Naive B cell (primary cell): ENCODE data around the gene HCFC1. TPM values are rescaled to one million over a fixed set of nuclear protein-coding genes. Genes with fewer than 3 reads are reported as not detected.
A peak's percentile ranks its signal among the peaks of the same experiment; 100 is the strongest.

Experiments
- ATAC-seq, 2 donors: fragments of 150-1000 bp; cut with Tn5 transposase; 2 replicates each; pipeline ENCODE4 v1.10.0; 2021; ENCODE audit warnings: low read depth in 2 of 2, mild to moderate bottlenecking in 2 of 2, moderate library complexity in 2 of 2
- DNase-seq: peaks from one replicate; pipeline ENCODE4 v3.0.0; 2022
- H3K27ac Mint-ChIP-seq, 6 donors: one replicate each; pipeline ENCODE4 v1.8.0; 2020 to 2022; ENCODE audit warnings: mild to moderate bottlenecking in 6 of 6, mixed read lengths in 6 of 6, moderate library complexity in 5 of 6, inconsistent platforms in 2 of 6
- H3K27me3 Mint-ChIP-seq, 3 donors: one replicate each; pipeline ENCODE4 v1.8.0; 2021 to 2022; ENCODE audit warnings: mixed read lengths in 3 of 3, mild to moderate bottlenecking in 1 of 3
- H3K36me3 Mint-ChIP-seq, 2 donors: one replicate each; pipeline ENCODE4 v1.8.0; 2020 to 2022; ENCODE audit warnings: mixed read lengths in 2 of 2, inconsistent platforms in 1 of 2, mild to moderate bottlenecking in 1 of 2
- H3K4me1 Mint-ChIP-seq, 3 donors: one replicate each; pipeline ENCODE4 v1.8.0; 2020 to 2022; ENCODE audit warnings: mixed read lengths in 3 of 3, inconsistent platforms in 1 of 3, mild to moderate bottlenecking in 1 of 3, moderate library complexity in 1 of 3
- H3K4me3 Mint-ChIP-seq, 8 donors: one replicate each; pipeline ENCODE4 v1.8.0; 2020 to 2022; ENCODE audit warnings: mild to moderate bottlenecking in 8 of 8, mixed read lengths in 8 of 8, moderate library complexity in 8 of 8, inconsistent platforms in 2 of 8
- H3K9me3 Mint-ChIP-seq, 7 donors: one replicate each; pipeline ENCODE4 v1.8.0; 2020 to 2022; ENCODE audit warnings: mixed read lengths in 7 of 7, mild to moderate bottlenecking in 5 of 7, inconsistent platforms in 2 of 7, moderate library complexity in 1 of 7
- polyA plus RNA-seq, 6 donors: library from polyadenylated mRNA; unstranded; fragments of 300-500 nt; fragmentation: Illumina TruSeq; gene quantifications; one replicate each; pipeline ENCODE4 v1.2.3, GENCODE V29; 2021; ENCODE audit warnings: low read depth in 6 of 6

The HCFC1 gene
- polyA plus RNA-seq, 6 donors from 2014 or later: 0.22 to 14.0 (median 5.8) TPM

DNA sequence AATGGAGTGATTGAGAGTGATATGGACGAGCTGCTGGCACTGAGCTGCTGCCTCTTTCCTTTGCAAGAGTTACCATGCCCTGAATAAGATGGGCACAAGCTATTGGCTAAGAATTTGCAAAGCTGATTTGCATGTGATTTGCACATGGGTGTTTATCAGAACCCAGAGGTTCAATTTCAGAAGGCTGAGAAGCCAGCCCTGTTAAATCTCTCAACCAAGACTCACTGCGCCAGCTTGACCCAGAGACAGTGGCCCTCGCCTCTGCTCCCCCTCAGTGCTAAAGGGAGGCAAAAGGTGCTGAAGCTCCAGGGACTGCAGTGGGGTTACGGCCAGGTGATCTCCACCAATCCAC is 46.3 kb downstream of the HCFC1 start:
- no peaks in the 10 kb centered on the region for H3K36me3 Mint-ChIP-seq
- H3K4me3 Mint-ChIP-seq: peak overlapping the region; percentile 87 to 97 (median 94)
- ATAC-seq (no peak), DNase-seq (peak; percentile 49)
- no peaks in the 10 kb centered on the region for H3K9me3 Mint-ChIP-seq
- H3K27ac Mint-ChIP-seq: peak overlapping the region; percentile 91 to 99 (median 98)
- H3K27me3 Mint-ChIP-seq: no peaks in the 10 kb centered on the region
- H3K4me1 Mint-ChIP-seq: peaks cover 45 to 62% (median 49%) of the 10 kb centered on the region in 3 donors

DNA sequence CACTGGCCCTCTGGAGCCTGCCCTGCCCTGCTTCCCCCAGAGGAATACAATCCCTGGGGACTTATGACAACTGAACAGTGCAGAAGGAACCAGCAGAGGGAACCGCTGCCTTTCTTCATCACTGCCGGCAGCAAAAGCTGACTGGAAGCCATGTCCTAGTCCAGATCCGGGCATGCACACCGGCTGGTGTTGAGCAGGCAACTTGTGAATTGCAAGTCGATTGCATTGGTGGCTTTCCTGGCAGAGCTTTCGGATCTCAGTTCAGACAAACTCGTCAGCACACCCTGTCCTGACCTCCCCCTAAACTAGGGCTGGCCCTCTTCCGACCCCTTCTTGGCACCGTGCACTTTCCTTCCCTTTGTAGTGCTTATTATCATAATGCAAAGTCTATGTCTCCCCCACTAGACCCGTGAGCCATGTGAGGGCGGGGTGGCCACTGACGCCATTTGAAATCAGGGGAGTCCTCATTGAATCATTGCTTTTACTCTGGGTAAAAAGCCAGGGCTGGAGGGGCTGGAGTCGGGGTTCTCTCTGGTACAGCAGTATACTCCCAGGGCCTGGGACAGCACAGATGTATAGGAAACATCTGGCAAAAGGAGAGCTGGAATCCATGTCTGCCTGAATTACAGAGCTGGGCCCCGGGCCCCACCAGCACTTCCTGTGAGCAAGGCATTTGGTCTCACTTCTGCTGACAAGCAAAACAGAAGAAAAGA is 47.3 kb downstream of the HCFC1 start:
- Mint-ChIP-seq H3K9me3 (no peaks in the 10 kb centered on the region), H3K4me1 (peaks cover 48 to 62% (median 49%) of the 10 kb centered on the region in 3 donors), H3K27me3 (no peaks in the 10 kb centered on the region), H3K4me3 (peak overlapping the region; percentile 87 to 97 (median 94)), H3K27ac (peak overlapping the region; percentile 59 to 99 (median 98)), H3K36me3 (no peaks in the 10 kb centered on the region)
- ATAC-seq: no peak
- DNase-seq: peak; percentile 63

DNA sequence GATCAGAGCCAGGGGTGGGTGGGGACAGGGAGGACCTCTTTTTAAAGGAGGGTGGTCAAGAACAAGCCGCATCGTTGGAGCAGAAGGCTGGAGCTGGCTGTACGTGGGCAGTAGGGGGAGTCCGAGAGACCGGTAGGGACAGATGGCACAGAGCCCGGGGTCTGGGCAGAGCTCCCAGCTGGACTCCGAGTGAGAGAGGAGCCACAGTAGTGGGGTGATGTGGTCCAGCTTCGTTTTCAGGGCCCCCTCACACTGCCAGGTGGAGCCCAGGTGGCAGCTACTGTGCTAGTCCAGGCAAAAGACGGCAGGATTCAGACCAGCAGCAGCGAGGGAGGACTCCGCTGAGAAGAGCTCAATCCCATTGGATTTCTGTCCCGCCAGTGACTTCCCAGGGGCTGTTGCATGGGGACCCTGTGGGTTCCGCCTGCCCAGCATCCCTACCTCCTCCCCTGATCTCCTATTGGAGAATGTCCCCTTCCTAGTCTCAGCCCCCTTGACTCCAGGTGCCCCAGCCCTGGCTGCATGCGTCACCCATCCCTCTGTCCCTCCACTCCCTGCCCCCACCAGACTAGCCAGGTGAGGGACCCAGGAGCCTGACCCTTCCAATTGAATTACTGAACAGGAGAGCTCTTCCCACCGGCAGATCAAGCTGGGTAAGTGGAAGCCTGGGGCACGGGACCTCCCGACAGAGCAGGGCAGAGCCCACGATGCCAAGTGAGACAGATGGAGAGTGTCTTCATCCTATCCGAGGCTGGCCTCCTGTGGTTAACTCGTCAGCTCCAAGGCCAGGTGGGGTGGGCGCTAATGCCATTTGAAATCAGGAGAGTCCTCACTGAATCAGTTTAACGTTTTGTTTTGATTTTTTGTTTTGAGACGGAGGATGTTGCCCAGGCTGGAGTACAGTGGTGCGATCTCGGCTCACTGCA is 48.4 kb downstream of the HCFC1 start:
- Mint-ChIP-seq H3K4me1 (peaks cover 39 to 51% (median 44%) of the 10 kb centered on the region in 3 donors), H3K27ac (peak overlapping the region in 5 of 6 donors; percentile 54 to 99 (median 89)), H3K27me3 (no peaks in the 10 kb centered on the region), H3K9me3 (no peaks in the 10 kb centered on the region), H3K4me3 (peak overlapping the region; percentile 87 to 97 (median 94)), H3K36me3 (no peaks in the 10 kb centered on the region)
- ATAC-seq (no peak), DNase-seq (no peak)

DNA sequence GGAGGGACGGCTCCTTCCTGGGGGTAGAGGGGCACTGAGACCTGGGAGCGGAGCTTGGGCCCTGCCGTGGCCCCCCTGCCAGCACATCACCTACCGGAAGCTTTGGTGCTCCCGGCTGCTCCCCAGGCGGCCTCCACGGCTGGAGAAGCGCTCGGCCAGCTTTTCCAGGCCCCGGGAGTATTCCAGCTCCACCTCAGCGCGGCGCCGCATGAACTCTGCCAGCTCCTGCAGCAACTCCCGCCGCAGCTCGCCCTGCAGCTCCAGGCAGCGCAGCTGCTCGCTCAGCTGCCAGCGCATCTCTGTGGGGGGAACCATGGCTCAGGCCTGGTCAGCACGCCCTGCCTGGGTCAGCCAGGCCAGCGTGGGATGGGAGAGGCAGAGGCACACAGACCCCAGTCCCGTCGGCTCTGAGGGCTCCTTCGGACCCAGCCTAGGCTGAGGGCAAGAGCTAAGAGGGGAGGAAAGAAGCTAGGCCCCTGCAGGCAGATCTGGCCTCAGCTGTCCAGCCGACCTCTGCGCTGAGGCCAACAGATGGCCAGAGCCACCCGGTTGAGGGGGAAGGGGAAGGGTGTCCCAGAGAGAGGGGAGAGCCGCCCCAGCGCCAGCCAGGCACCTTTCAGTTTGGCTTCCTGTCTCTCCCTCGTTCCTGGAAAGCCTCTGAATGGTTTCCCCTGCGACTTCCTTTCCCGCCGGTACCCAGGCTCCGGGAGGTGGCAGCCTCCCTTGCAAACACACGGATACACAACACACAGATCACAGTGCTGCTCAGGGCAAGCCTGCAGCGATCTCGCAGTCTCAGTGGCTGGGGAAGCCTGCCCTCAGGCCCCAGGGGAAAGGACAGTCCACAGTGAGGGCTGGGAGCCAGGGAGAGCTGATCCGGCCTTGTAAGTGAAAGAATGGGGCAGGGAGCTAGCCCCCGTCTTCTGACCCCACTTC is 49.8 kb downstream of the HCFC1 start:
- Mint-ChIP-seq H3K4me3 (peak overlapping the region in 3 of 8 donors; percentile 47 to 94 (median 49)), H3K27me3 (no peaks in the 10 kb centered on the region), H3K9me3 (no peaks in the 10 kb centered on the region), H3K4me1 (peaks cover 35 to 41% (median 40%) of the 10 kb centered on the region in 3 donors), H3K27ac (peak overlapping the region in 3 of 6 donors; percentile 82 to 99 (median 99)), H3K36me3 (no peaks in the 10 kb centered on the region)
- DNase-seq (no peak), ATAC-seq (no peak)

DNA sequence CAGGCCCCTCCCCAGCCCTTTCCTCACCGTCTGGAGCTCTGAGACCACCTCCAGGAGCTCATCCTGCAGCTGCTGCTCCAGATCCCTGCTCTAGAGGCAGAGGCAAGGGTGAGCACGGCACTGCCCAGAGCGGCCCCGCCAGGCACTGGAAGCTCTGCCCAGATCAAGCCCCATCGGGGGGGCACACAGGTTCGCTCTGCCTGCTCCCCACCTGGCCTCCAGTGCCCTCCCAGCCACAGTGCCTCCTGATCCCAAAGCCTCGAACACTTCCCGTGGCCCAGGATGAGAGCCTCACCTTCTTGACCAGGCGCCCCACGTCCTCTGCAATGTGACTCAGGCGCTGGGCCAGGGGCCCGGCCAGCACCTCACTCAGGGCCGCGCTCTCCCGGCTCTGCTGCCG is 50.5 kb downstream of the HCFC1 start:
- H3K27ac Mint-ChIP-seq: no peak overlapping the region
- peaks cover 6 to 7% of the 10 kb centered on the region in 2 donors for H3K36me3 Mint-ChIP-seq
- DNase-seq: no peak
- no peak overlapping the region for H3K4me3 Mint-ChIP-seq
- no peaks in the 10 kb centered on the region for H3K27me3 Mint-ChIP-seq
- no peaks in the 10 kb centered on the region for H3K9me3 Mint-ChIP-seq
- no peak for ATAC-seq
- H3K4me1 Mint-ChIP-seq: peaks cover 36 to 42% (median 40%) of the 10 kb centered on the region in 3 donors

DNA sequence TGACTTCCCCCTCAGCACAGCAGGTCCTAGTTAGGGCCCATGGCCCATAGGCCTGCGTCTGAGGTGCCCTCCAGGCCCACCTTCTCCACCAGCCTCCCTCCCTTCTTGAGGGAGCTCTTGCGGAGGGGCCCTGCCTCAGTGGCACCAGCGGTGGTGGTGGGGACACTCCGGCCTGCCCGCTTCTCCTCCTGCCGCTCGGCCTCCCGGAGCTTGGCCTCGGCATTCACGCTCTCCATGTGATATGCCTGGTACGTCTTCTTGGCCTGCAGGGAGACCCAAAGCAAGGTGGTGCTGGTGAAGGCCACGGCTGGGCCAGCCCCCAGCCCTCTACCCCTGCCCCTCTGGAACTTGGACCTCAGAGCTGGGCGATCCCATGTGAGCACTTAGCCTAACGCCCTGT is 51.1 kb downstream of the HCFC1 start:
- Mint-ChIP-seq H3K4me1 (peaks cover 37 to 40% (median 40%) of the 10 kb centered on the region in 3 donors), H3K36me3 (peaks cover 8 to 10% of the 10 kb centered on the region in 2 donors), H3K4me3 (no peak overlapping the region), H3K27ac (no peak overlapping the region), H3K9me3 (no peaks in the 10 kb centered on the region), H3K27me3 (no peaks in the 10 kb centered on the region)
- no peak for DNase-seq
- no peak for ATAC-seq

DNA sequence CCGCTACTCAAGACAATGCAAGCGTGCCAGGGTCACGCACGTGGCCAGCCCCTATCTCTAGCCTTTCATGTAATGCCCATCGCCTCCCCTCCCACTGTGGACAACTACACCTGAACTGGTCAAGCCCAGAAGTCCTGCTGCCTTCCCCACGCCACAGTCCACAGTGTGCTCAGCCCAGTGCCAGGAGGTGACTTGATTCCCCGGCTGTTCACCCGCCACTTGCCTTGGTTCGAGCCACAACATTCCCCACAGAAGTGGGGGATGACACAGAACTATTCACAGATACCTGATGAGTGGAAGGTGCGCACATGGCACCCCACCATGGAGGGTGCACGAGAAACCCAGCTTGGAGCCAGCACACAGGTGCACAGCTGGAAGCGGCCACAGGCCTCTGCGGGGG is 52.3 kb downstream of the HCFC1 start:
- no peak overlapping the region for H3K4me3 Mint-ChIP-seq
- peaks cover 24 to 34% (median 27%) of the 10 kb centered on the region in 3 donors for H3K4me1 Mint-ChIP-seq
- no peaks in the 10 kb centered on the region for H3K9me3 Mint-ChIP-seq
- H3K27me3 Mint-ChIP-seq: no peaks in the 10 kb centered on the region
- H3K36me3 Mint-ChIP-seq: peaks cover 8 to 10% of the 10 kb centered on the region in 2 donors
- no peak for ATAC-seq
- DNase-seq: no peak
- H3K27ac Mint-ChIP-seq: peak overlapping the region in 1 of 6 donors; percentile 27

DNA sequence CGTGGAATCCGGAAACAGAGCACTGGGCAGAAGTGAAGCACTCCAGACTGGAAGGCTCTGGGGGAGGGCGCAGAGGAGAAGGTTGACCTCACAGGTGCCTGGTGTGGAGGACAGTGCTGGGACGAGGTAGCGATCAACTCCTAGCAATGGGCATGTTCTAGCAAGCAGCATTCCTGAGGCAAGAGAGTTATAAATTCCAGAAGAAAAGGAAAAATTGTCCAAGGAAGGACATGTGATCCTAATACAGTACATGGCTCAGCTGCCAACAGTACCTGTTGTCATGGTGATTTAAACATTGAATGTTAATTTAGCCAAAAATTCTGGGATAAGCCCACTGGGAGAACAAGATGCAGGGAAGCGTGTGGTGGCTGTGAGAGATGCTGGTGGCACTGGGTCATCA is 53.7 kb downstream of the HCFC1 start:
- ATAC-seq (no peak), DNase-seq (no peak)
- no peak overlapping the region for H3K4me3 Mint-ChIP-seq
- no peaks in the 10 kb centered on the region for H3K27me3 Mint-ChIP-seq
- peak overlapping the region in 2 of 6 donors; percentile 44 to 56 for H3K27ac Mint-ChIP-seq
- H3K36me3 Mint-ChIP-seq: peaks cover 8 to 10% of the 10 kb centered on the region in 2 donors
- peaks cover 13 to 22% (median 14%) of the 10 kb centered on the region in 3 donors for H3K4me1 Mint-ChIP-seq
- no peaks in the 10 kb centered on the region for H3K9me3 Mint-ChIP-seq

DNA sequence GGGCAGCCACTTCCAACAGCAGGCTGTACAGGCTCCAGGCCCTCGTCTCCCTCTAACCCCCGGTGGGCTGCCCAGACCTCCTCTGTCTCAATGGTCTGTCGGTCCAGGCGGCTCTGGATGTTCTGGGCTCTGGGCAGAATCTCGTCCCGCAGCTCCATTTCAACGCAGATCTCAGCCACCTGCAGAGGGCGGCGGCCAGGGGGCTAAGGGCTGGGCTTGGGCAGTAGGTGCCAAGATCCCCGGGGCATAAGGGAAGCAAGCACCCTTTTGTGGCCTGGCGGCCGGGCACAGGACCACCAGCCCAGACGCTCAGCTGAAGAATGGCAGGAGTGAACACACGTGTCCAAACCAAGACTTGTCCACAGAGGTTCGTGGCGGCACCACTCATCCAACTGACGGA is 57.9 kb downstream of the HCFC1 start:
- Mint-ChIP-seq H3K4me1 (peaks cover 2 to 11% (median 9%) of the 10 kb centered on the region in 3 donors), H3K9me3 (no peaks in the 10 kb centered on the region), H3K36me3 (peaks cover 8 to 10% of the 10 kb centered on the region in 2 donors), H3K27ac (peak overlapping the region in 1 of 6 donors; percentile 7), H3K27me3 (no peaks in the 10 kb centered on the region), H3K4me3 (no peak overlapping the region)
- DNase-seq: no peak
- ATAC-seq: no peak

DNA sequence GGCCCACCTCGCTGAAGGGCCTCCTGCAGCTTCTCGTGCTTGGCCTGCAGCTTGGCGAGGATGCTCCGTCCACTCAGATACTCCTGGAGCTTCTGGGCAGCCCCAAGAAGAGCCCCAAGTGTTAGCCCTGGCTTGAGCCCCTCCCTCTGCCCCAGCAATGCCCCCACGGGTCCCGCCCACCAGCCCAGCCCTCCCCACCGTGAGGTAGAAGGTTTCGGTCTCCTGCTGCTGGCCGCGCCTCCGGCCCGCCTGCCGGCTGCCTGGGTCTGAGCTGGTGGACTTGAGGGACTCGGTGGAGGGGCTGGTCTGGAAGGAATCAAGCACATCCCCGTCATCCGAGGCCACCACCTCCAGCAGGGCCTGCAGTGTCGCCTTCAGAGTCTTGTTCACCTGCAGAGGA is 58.4 kb downstream of the HCFC1 start:
- Mint-ChIP-seq H3K27ac (no peak overlapping the region), H3K9me3 (no peaks in the 10 kb centered on the region), H3K36me3 (peaks cover 8 to 10% of the 10 kb centered on the region in 2 donors), H3K27me3 (no peaks in the 10 kb centered on the region), H3K4me3 (no peak overlapping the region), H3K4me1 (peaks cover 2 to 15% (median 9%) of the 10 kb centered on the region in 3 donors)
- no peak for DNase-seq
- no peak for ATAC-seq

DNA sequence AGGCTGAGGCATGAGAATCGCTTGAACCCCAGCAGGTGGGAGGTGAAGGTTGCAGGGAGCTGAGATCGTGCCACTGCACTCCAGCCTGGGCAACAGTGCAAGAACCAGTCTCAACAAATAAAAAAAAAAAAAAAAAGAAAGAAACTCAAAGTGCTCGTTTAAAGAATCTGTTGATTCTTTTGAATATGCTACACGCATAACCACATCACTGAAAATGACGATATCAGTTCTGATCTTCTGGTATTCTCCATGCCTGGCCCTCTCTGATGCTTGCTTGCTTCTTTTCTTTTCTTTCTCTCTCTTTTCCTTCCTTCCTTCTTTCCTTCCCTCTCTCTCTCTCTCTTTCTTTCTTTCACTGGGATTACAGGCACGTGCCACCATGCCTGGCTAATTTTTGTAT is 59.8 kb downstream of the HCFC1 start:
- no peak overlapping the region for H3K4me3 Mint-ChIP-seq
- ATAC-seq: no peak
- H3K9me3 Mint-ChIP-seq: no peaks in the 10 kb centered on the region
- H3K4me1 Mint-ChIP-seq: peaks cover 6 to 10% (median 9%) of the 10 kb centered on the region in 3 donors
- peaks cover 8 to 10% of the 10 kb centered on the region in 2 donors for H3K36me3 Mint-ChIP-seq
- H3K27ac Mint-ChIP-seq: peak overlapping the region in 1 of 6 donors; percentile 32
- DNase-seq: no peak
- H3K27me3 Mint-ChIP-seq: no peaks in the 10 kb centered on the region

DNA sequence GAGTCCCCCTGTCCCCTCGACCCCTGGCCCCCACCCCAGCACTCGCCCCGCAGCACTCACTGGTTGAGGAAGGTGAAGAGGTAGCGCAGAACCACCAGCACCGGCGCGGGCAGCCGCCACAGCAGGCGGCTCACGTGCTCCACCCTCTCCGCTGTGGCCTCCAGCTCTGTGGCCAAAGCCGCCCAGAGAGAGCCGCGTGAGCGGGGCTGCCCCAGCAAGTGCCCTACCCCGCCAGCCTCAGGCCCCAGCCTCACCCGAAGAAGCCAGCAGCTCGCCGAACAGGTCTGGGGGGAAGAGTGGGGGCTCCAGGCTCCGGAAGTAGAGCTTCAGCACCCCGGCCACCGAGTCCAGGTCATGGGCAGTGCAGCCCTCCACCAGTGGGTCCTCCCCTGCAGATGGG is 61.2 kb downstream of the HCFC1 start:
- Mint-ChIP-seq H3K27ac (no peak overlapping the region), H3K4me3 (no peak overlapping the region), H3K9me3 (no peaks in the 10 kb centered on the region), H3K36me3 (no peaks in the 10 kb centered on the region), H3K4me1 (peaks cover 3 to 9% (median 7%) of the 10 kb centered on the region in 3 donors), H3K27me3 (no peaks in the 10 kb centered on the region)
- no peak for DNase-seq
- no peak for ATAC-seq

DNA sequence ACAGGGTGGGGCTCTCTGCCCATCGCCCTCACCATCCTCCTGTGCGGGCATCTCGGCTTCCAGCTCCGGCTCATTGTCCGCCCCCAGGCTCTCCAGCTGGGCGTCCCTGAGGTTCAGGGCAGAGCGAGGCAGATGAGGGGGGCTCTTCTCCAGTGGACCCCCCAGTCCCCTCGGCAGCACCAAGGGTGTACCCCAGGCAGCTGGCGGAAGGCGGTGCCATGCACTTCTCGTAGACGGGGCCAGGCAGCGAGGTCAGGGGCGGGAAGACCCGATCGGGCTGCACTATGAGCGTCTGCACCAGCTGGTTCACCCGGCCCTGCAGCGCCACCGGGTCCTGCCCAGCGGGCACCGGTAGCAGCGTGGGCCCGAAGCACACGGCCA is 61.6 kb downstream of the HCFC1 start:
- Mint-ChIP-seq H3K27me3 (no peaks in the 10 kb centered on the region), H3K4me1 (peaks cover 3 to 10% (median 7%) of the 10 kb centered on the region in 3 donors), H3K27ac (peak overlapping the region in 1 of 6 donors; percentile 49), H3K36me3 (no peaks in the 10 kb centered on the region), H3K9me3 (no peaks in the 10 kb centered on the region), H3K4me3 (no peak overlapping the region)
- no peak for DNase-seq
- no peak for ATAC-seq
